T-helper 2 cell treated with Interferon-gamma antibody and Interleukin-4, amounts not matched to agents 5 μg/mL and 100 μg/mL, for 36 hours (primary cell): ENCODE measurements around the gene ROBO1.

Experiments used
- DNase-seq: peaks from one replicate; pipeline ENCODE4 v3.0.0; 2021; ENCODE audit warnings: low spot score
- H3K27ac Mint-ChIP-seq: one replicate; pipeline ENCODE4 v1.8.0; 2021; ENCODE audit warnings: mild to moderate bottlenecking, mixed read lengths
- H3K27me3 Mint-ChIP-seq: one replicate; pipeline ENCODE4 v1.8.0; 2021; ENCODE audit warnings: low read depth, mixed read lengths
- H3K36me3 Mint-ChIP-seq: one replicate; pipeline ENCODE4 v1.8.0; 2021; ENCODE audit warnings: low read depth, mixed read lengths
- H3K4me1 Mint-ChIP-seq: one replicate; pipeline ENCODE4 v1.8.0; 2021; ENCODE audit warnings: low read depth, mixed read lengths
- H3K4me3 Mint-ChIP-seq: one replicate; pipeline ENCODE4 v1.8.0; 2022; ENCODE audit warnings: mild to moderate bottlenecking, moderate library complexity, mixed read lengths
- H3K9me3 Mint-ChIP-seq: one replicate; pipeline ENCODE4 v1.8.0; 2021; ENCODE audit warnings: mixed read lengths

Gene ROBO1

DNA sequence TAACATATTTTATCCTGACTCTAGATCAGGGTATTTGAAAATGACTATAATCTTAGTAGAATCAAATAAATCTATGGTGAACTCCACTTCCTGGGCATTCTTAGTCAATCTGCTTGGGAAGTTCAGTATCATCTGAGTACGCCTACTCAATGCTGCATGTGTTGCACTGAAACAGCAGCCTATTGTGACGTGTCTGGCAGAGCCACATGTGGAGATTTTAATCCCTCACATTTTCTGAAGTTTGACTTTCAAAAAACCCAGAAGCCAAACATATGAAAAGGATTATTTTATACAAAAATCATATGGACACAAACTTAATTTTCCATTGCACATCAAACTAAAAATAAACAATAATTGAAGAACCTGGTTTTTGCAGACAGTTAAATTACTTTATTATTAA lies 798.3 kb downstream of the ROBO1 start:
- DNase-seq, result no peak
- H3K27me3 Mint-ChIP-seq, result no peaks in the 10 kb centered on the region
- H3K27ac Mint-ChIP-seq, result no peak overlapping the region
- H3K4me3 Mint-ChIP-seq, result no peak overlapping the region
- no peaks in the 10 kb centered on the region for H3K4me1 Mint-ChIP-seq
- no peaks in the 10 kb centered on the region for H3K9me3 Mint-ChIP-seq
- H3K36me3 Mint-ChIP-seq, result no peaks in the 10 kb centered on the region

DNA sequence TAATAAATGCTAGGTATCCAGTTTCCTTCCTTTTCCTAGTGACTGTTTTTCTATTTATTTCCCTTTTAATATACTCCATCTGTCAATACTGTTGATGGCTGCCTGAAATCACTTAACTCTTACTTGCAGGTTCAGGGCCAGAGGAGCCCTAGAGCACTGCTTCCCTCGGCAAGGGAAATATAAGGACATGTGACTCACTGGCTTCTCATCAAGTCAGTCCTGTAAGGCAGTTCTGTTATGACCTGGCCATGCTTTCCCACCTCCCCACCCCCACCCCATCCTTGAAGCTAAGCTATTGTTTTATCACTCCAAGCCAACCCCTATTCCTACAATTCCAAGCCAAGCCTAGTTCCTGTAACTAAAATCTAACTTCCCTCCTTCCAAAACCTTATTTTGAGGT lies 800.7 kb downstream of the ROBO1 start:
- peaks cover 6% of the 10 kb centered on the region for H3K9me3 Mint-ChIP-seq
- no peak for DNase-seq
- H3K4me3 Mint-ChIP-seq, result no peak overlapping the region
- no peak overlapping the region for H3K27ac Mint-ChIP-seq
- H3K36me3 Mint-ChIP-seq, result no peaks in the 10 kb centered on the region
- no peaks in the 10 kb centered on the region for H3K27me3 Mint-ChIP-seq
- H3K4me1 Mint-ChIP-seq, result no peaks in the 10 kb centered on the region

- no peaks in the 10 kb centered on the region for H3K4me1 Mint-ChIP-seq
These were observed 804.0 kb downstream of the ROBO1 start for GRCh38 chr3:78963771-78964170.

GRCh38 chr3:78957456-78957855 lies 810.3 kb downstream of the ROBO1 start:
- no peak for DNase-seq
- no peaks in the 10 kb centered on the region for H3K27me3 Mint-ChIP-seq
- peaks cover 15% of the 10 kb centered on the region for H3K9me3 Mint-ChIP-seq
- H3K36me3 Mint-ChIP-seq, result no peaks in the 10 kb centered on the region
- no peaks in the 10 kb centered on the region for H3K4me1 Mint-ChIP-seq
- no peak overlapping the region for H3K27ac Mint-ChIP-seq
- no peak overlapping the region for H3K4me3 Mint-ChIP-seq

More at GRCh38 chr3:78963771-78964170, 804.0 kb downstream of the ROBO1 start:
- no peaks in the 10 kb centered on the region for H3K27me3 Mint-ChIP-seq
- H3K27ac Mint-ChIP-seq, result no peak overlapping the region
- H3K36me3 Mint-ChIP-seq, result no peaks in the 10 kb centered on the region
- H3K9me3 Mint-ChIP-seq, result peaks cover 13% of the 10 kb centered on the region
- H3K4me3 Mint-ChIP-seq, result no peak overlapping the region
- no peak for DNase-seq

GRCh38 chr3:78951342-78951945 lies 816.4 kb downstream of the ROBO1 start:
- Mint-ChIP-seq H3K27ac (no peak overlapping the region), H3K9me3 (peaks cover 9% of the 10 kb centered on the region), H3K4me1 (no peaks in the 10 kb centered on the region), H3K27me3 (no peaks in the 10 kb centered on the region), H3K4me3 (no peak overlapping the region), H3K36me3 (no peaks in the 10 kb centered on the region)
- DNase-seq, result no peak

DNA sequence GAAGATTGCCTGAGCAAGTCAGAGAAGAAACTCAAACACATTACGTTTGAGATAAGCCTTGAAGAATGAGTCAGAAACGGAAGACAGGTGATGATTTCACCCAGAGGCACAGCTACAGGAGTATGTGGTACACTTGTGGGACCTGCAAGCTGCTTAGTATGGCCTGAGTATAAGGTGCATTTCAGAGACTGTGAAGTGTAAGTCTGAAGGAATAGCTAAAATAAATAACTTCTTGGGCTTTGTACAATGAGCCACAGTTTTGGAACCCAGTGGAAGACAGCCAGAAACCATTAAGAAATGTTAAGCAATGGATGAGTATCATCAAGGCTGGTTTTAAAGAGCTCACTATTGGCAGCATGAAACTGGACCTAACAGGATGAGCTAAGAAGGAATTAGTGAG lies 826.2 kb downstream of the ROBO1 start:
- Mint-ChIP-seq H3K27ac (no peak overlapping the region), H3K4me1 (no peaks in the 10 kb centered on the region), H3K36me3 (no peaks in the 10 kb centered on the region), H3K27me3 (no peaks in the 10 kb centered on the region), H3K9me3 (peaks cover 26% of the 10 kb centered on the region), H3K4me3 (no peak overlapping the region)
- no peak for DNase-seq

DNA sequence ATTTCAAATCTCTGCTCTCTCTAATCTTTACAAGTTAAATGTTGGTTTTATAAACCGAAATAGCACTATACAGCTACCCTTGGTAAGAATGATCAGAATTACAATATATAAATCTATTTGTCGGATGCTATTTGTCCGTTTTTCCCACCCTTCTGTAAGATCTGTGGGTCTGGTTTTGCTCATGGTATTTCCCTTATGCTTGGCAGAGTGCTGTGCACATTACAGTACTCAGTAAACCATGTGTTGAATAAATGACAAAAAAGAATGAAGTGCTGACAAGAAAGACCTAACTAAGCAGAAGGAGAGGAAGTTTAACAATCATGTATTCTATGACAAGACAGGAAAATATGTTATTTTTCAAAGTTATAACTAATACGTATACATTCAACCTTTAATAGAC lies 827.2 kb downstream of the ROBO1 start:
- Mint-ChIP-seq H3K27ac (no peak overlapping the region), H3K36me3 (no peaks in the 10 kb centered on the region), H3K4me3 (no peak overlapping the region), H3K4me1 (no peaks in the 10 kb centered on the region), H3K9me3 (peaks cover 20% of the 10 kb centered on the region), H3K27me3 (no peaks in the 10 kb centered on the region)
- DNase-seq, result no peak

GRCh38 chr3:78940128-78940527 lies 827.7 kb downstream of the ROBO1 start:
- no peak for DNase-seq
- H3K36me3 Mint-ChIP-seq, result no peaks in the 10 kb centered on the region
- no peak overlapping the region for H3K4me3 Mint-ChIP-seq
- H3K9me3 Mint-ChIP-seq, result peaks cover 15% of the 10 kb centered on the region
- no peaks in the 10 kb centered on the region for H3K4me1 Mint-ChIP-seq
- no peaks in the 10 kb centered on the region for H3K27me3 Mint-ChIP-seq
- H3K27ac Mint-ChIP-seq, result no peak overlapping the region

- peaks cover 14% of the 10 kb centered on the region for H3K9me3 Mint-ChIP-seq
- H3K4me1 Mint-ChIP-seq, result no peaks in the 10 kb centered on the region
- no peaks in the 10 kb centered on the region for H3K36me3 Mint-ChIP-seq
- no peaks in the 10 kb centered on the region for H3K27me3 Mint-ChIP-seq
- H3K4me3 Mint-ChIP-seq, result no peak overlapping the region
- H3K27ac Mint-ChIP-seq, result no peak overlapping the region
- DNase-seq, result no peak
These were observed 830.3 kb downstream of the ROBO1 start for GRCh38 chr3:78937475-78937874.

- H3K36me3 Mint-ChIP-seq, result no peaks in the 10 kb centered on the region
- H3K27me3 Mint-ChIP-seq, result no peaks in the 10 kb centered on the region
These were observed 840.0 kb downstream of the ROBO1 start for GRCh38 chr3:78927759-78928158.

DNA sequence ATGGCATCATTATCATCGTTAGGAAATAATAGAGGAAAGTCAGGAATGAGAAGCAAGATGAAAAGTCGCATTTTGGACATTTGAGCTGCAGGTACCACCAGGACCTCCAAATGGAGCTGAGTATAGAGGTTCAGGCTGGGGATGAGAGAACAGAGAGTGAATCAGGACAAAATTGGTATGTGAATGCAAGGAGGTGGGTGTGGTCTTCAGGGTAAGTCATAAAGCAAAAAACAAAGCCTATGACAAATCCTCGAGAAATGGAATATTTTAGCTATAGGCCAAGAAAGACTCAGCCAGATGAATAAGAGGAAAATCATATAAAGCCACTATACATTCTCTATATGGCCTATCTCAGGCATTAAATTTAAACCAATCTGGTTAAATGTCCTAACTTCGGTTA lies 841.3 kb downstream of the ROBO1 start:
- Mint-ChIP-seq H3K4me3 (no peak overlapping the region), H3K36me3 (no peaks in the 10 kb centered on the region), H3K27me3 (no peaks in the 10 kb centered on the region), H3K27ac (no peak overlapping the region), H3K9me3 (peaks cover 6% of the 10 kb centered on the region), H3K4me1 (no peaks in the 10 kb centered on the region)
- no peak for DNase-seq

More at GRCh38 chr3:78927759-78928158, 840.0 kb downstream of the ROBO1 start:
- no peak overlapping the region for H3K4me3 Mint-ChIP-seq
- no peak overlapping the region for H3K27ac Mint-ChIP-seq
- H3K9me3 Mint-ChIP-seq, result peaks cover 6% of the 10 kb centered on the region
- no peak for DNase-seq
- no peaks in the 10 kb centered on the region for H3K4me1 Mint-ChIP-seq

- Mint-ChIP-seq H3K4me1 (no peaks in the 10 kb centered on the region), H3K36me3 (no peaks in the 10 kb centered on the region), H3K4me3 (no peak overlapping the region), H3K9me3 (peaks cover 6% of the 10 kb centered on the region), H3K27ac (no peak overlapping the region), H3K27me3 (no peaks in the 10 kb centered on the region)
- no peak for DNase-seq
These were observed 843.1 kb downstream of the ROBO1 start for GRCh38 chr3:78924711-78925110.

- no peaks in the 10 kb centered on the region for H3K9me3 Mint-ChIP-seq
- no peaks in the 10 kb centered on the region for H3K27me3 Mint-ChIP-seq
- DNase-seq, result no peak
- no peak overlapping the region for H3K27ac Mint-ChIP-seq
- H3K36me3 Mint-ChIP-seq, result no peaks in the 10 kb centered on the region
- H3K4me1 Mint-ChIP-seq, result no peaks in the 10 kb centered on the region
- no peak overlapping the region for H3K4me3 Mint-ChIP-seq
These were observed 848.6 kb downstream of the ROBO1 start for GRCh38 chr3:78919021-78919755.

DNA sequence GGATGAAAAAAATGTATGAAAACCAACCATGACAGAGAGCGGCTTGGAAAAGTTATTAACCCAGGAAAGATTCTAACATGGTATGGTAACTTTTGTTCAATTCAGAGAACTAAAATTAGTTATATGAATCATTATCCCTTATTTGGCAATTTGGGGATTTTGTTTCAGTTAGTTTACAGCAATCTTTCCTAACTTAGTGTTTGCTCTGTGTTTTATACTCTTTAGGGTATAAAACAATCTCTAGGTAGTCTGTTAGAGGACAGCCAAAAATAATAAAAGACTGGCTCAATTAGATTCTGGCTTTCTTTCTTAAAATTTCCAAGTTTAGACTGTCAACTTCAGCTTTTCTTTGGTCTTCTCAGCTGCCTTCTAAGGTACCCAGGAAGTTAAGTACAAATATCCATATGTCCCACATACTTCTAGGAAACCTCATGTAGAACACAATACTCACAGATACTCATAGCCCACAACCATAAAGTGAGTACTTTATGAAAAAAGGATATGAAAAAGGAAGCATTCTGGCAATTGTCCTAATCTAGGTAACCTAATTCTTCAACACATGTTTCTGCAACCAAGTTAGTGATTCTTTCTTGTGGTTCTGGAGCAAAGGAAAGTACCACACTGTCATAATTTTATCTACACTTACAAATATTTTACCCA lies 849.3 kb downstream of the ROBO1 start:
- no peaks in the 10 kb centered on the region for H3K9me3 Mint-ChIP-seq
- H3K27me3 Mint-ChIP-seq, result no peaks in the 10 kb centered on the region
- H3K4me1 Mint-ChIP-seq, result no peaks in the 10 kb centered on the region
- DNase-seq, result no peak
- no peak overlapping the region for H3K27ac Mint-ChIP-seq
- no peaks in the 10 kb centered on the region for H3K36me3 Mint-ChIP-seq
- H3K4me3 Mint-ChIP-seq, result no peak overlapping the region
